ENCODE data around the gene ATP6V0A1.
A peak's percentile ranks its signal among the peaks of the same experiment; 100 is the strongest.
"Not testable (repeated sequence)": the region's sequence is repeated elsewhere in the genome, so short reads cannot be mapped to it uniquely, and the experiment has no call there.

ATP6V0A1 gene

GRCh38 chr17:42436391-42436790 is 22.3 kb upstream of the ATP6V0A1 start:
- no peak for DNase-seq (ENCODE audit: low spot score)

GRCh38 chr17:42438600-42439567 is 19.8 kb upstream of the ATP6V0A1 start:
- peak; percentile 40 for DNase-seq (ENCODE audit: low spot score)

GRCh38 chr17:42441371-42442195 is 17.1 kb upstream of the ATP6V0A1 start:
- DNase-seq (ENCODE audit: low spot score) = no peak

GRCh38 chr17:42442196-42442565 is 16.5 kb upstream of the ATP6V0A1 start:
- DNase-seq (ENCODE audit: low spot score) = no peak

GRCh38 chr17:42449176-42449575 is 9.5 kb upstream of the ATP6V0A1 start:
- DNase-seq (ENCODE audit: low spot score) = not testable (repeated sequence)

- not testable (repeated sequence) for DNase-seq (ENCODE audit: low spot score)
These were observed 8.8 kb upstream of the ATP6V0A1 start for GRCh38 chr17:42449838-42450237.

GRCh38 chr17:42451270-42451669 is 7.4 kb upstream of the ATP6V0A1 start:
- not testable (repeated sequence) for DNase-seq (ENCODE audit: low spot score)

- DNase-seq (ENCODE audit: low spot score) = no peak
These were observed 5.2 kb upstream of the ATP6V0A1 start for GRCh38 chr17:42453439-42453838.

- DNase-seq (ENCODE audit: low spot score) = not testable (repeated sequence)
These were observed 3.7 kb upstream of the ATP6V0A1 start for GRCh38 chr17:42454987-42455386.

GRCh38 chr17:42456223-42457106 is 2.2 kb upstream of the ATP6V0A1 start:
- DNase-seq (ENCODE audit: low spot score) = peak; percentile 57

- no peak for DNase-seq (ENCODE audit: low spot score)
These were observed 1.4 kb upstream of the ATP6V0A1 start for GRCh38 chr17:42457107-42457792.

GRCh38 chr17:42459256-42459800 is 650 bp downstream of the ATP6V0A1 start:
- no peak for DNase-seq (ENCODE audit: low spot score)

- peak; percentile 11 for DNase-seq (ENCODE audit: low spot score)
These were observed 1.2 kb downstream of the ATP6V0A1 start for GRCh38 chr17:42459801-42460281.

- no peak for DNase-seq (ENCODE audit: low spot score)
These were observed 1.7 kb downstream of the ATP6V0A1 start for GRCh38 chr17:42460371-42460770.

- no peak for DNase-seq (ENCODE audit: low spot score)
These were observed 5.3 kb downstream of the ATP6V0A1 start for GRCh38 chr17:42463976-42464400.

- DNase-seq (ENCODE audit: low spot score) = no peak
These were observed 9.2 kb downstream of the ATP6V0A1 start for GRCh38 chr17:42467889-42468288.

GRCh38 chr17:42472709-42473521 is 14.2 kb downstream of the ATP6V0A1 start:
- DNase-seq (ENCODE audit: low spot score) = no peak

- no peak for DNase-seq (ENCODE audit: low spot score)
These were observed 15.6 kb downstream of the ATP6V0A1 start for GRCh38 chr17:42474276-42474675.

GRCh38 chr17:42475121-42475520 is 16.4 kb downstream of the ATP6V0A1 start:
- DNase-seq (ENCODE audit: low spot score) = no peak

GRCh38 chr17:42475835-42476234 is 17.2 kb downstream of the ATP6V0A1 start:
- DNase-seq (ENCODE audit: low spot score) = no peak

All from CD4-positive, alpha-beta T cell treated with Interleukin-6 at 100 ng/mL for 8 hours (primary cell).